ENCODE results near the gene NEUROG2.
"Not testable (repeated sequence)": the region's sequence is repeated elsewhere in the genome, so short reads cannot be mapped to it uniquely, and the experiment has no call there.

The NEUROG2 gene

DNA sequence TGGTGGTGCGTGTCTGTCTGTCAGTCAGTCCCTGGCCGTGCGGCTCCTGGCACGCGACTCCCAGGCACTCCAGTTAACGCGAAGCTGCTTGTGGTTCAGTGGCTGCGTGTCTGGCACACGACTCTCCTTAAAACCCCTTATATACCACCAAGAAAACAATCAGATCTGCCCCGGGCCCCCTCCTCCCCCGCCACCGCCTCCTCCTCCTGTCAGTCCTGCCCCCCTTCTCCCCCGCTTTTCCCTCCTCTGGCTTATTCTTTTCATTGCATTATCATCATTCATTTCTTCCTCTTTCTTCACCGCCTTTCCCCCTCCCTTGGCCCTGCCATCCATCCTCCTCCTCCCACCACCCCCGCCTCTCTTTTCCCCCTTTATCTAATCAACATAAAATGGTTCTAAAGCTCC lies at the start of gene NEUROG2:
TSS of gene NEUROG2 (minus strand) at position 115 of the 405 bp plus-strand sequence. CDS start 705 bp downstream, outside the sequence.
- DNase-seq (ENCODE audit: low read depth, low spot score), result no peak

DNA sequence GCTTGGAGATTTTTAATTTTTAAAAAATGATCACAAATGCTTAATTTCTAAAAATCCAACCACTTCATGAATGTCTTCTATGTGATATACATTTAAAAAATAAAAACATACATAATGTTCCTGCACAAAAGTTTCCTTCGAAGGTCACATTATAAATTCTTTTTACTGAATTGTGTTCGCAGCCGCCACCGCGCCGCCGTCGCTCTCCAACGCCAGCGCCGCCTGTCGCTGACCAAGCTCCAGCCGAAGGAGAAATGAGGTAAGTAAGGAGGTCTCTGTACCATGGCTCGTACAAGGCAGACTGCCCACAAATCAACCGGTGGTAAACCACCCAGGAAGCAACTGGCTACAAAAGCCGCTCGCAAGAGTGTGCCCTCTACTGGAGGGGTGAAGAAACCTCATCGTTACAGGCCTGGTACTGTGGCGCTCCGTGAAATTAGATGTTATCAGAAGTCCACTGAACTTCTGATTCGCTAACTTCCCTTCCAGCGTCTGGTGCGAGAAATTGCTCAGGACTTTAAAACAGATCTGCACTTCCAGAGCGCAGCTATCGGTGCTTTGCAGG lies 48.8 kb upstream of the NEUROG2 start:
- DNase-seq (ENCODE audit: low read depth, low spot score), result no peak

DNA sequence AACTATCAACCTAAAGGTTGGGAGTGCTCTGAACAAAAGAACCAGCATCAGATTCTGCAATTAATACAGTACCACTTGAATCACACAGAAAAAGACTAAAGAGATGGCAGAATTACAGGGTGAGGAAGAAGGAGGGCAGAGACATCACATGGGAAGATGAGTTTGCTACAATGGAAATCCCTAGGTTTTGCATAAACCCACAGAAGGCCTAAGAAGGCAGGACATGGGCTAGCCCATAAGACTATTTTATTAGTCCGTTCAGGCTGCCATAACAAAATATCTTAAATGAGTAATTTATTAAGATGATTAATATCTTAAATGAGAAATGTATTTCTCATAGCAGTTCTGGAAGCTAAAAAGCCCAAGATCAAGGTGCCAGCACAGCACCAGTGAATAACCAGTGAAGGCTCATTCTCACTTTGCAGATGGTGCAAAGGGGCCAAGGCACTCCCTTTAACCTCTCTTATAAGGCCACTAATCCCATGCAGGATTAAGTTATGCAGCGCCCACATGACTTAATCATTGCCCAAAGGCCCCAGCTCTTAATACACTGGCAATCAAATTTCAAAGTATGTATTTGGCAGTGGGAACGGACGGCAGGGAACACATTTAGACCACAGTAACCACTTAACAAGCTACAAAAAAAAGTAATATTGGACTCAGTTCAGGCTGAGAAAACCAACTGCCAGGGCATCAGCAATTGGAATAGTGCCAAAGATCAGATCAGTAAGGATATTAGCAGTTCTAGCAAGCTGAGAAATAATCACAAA lies 47.6 kb upstream of the NEUROG2 start:
- peak; percentile 57 for DNase-seq (ENCODE audit: low read depth, low spot score)

DNA sequence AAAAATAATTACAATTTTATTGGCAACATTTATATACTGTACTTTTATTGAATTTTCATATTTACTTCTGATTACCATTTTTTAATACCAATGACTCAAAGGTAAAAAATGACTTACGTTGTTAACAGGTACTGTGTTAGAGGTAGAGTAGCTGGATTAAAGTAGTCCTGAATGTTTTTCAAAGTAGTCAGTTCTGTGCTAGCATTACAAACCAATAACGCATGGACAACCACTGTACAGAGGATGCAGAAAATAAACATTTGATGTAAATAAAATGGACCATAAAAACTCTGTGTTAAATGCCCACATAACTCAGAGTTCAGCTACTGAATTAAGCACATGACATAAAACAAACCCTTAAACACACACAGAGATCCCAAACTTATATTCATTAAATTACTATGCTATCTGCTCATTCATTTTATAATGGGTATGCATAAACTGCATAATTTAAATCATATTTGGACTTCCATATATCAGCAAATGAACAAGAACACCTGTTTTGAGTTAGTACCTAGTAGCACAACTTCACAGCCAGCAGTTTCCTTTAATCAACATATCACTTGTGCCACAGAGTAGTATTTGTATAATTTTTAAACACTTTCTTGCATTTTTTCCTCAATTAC lies 46.4 kb upstream of the NEUROG2 start:
- no peak for DNase-seq (ENCODE audit: low read depth, low spot score)

DNA sequence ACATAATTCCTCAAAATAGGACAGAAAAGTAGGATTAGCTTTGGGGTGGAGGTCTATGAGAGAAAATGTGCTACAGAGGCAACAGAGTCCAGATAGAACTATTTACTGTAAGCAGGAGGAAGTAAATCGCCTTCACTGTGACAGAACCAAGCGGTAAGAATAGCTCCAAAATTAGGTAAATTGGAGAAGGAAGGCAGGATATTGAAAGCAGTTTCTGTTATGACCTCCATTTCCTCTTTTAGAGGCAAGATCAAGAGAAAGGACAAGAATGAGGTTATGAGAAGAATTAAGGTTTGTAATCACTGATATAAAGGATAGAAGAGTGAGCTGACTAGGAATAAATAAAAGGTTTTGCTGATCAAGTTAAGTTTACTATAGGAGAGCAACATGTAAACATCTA lies 44.1 kb upstream of the NEUROG2 start:
- DNase-seq (ENCODE audit: low read depth, low spot score), result no peak

DNA sequence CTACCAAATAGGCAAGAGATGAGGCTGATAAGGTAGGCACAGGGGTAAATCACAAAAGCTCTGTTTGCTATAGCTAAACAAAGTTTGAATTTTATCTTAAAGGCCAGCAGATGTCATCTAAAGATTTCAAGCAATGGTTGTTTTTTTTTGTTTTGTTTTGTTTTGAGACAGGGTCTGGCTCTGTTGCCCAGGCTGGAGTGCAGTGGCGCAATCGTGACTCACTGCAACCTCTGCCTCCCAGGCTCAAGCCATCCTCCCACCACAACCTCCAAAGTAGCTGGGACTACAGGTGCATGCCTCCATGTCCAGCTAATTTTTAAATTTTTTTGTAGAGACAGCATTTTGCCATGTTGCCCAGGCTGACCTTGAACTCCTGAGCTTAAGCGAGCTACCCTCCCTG lies 43.1 kb upstream of the NEUROG2 start:
- no peak for DNase-seq (ENCODE audit: low read depth, low spot score)

DNA sequence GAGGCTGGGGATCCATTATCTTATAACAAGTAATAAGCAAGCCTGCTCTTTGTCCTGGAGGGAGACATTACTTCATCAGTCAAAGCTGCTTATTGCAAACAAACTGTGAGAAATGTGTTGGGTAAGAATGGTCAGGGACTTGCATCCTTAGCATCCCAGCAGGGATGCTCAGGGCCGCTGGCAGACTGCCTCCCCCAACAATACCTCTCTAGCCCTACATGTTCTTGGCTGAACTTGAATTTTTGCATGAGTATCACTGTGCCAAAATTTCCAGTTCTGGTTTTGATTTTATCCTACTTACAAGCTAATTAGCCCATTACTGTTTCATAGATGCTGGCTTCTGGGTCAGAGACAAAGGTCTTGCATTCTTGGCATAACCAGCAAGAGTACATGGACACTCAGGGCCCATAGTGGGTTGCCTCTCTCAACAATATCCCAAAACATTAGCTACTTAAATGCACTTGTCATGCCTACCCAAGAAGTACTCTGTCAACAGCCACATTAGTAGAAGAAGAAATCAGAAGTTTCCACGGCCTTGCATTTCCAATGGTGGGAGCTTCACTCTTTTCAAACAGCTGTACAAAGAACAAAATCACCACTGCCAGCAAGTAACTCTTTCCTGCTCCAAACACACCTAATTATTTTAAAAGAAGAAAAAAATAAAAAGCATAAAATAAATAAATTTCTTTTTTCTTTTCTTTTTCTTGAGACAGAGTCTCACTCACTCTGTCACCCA lies 41.9 kb upstream of the NEUROG2 start:
- peak; percentile 64 for DNase-seq (ENCODE audit: low read depth, low spot score)

DNA sequence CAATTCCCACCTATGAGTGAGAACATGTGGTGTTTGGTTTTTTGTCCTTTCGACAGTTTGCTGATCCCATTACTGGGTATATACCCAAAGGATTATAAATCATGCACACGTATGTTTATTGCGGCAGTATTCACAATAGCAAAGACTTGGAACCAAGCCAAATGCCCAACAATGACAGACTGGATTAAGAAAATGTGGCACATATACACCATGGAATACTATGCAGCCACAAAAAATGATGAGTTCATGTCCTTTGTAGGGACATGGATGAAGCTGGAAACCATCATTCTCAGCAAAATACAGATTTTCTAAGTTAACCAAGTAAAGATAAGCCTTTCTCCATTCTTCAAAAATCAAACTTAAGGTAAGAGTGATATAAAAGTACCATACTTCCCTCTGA lies 38.3 kb upstream of the NEUROG2 start:
- DNase-seq (ENCODE audit: low read depth, low spot score), result not testable (repeated sequence)

DNA sequence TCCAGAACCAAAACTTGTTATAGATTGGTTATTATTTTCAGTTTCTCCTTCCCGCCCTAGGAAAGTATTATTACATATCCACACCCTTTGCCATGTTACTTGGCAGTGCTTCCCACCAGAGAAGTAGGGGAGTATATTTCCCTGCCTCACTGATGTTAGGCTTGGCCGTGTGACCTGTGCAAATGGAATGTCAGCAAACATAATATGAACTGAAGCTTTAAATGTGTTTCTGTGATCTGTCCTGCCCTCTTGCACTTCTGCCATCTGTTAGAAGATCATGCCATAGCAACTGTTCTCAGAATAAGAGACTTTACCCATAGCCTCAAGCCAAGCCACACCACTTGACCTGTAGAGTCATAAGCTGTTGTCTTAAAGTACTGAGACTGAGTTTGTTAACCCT lies 36.7 kb upstream of the NEUROG2 start:
- peak; percentile 59 for DNase-seq (ENCODE audit: low read depth, low spot score)

DNA sequence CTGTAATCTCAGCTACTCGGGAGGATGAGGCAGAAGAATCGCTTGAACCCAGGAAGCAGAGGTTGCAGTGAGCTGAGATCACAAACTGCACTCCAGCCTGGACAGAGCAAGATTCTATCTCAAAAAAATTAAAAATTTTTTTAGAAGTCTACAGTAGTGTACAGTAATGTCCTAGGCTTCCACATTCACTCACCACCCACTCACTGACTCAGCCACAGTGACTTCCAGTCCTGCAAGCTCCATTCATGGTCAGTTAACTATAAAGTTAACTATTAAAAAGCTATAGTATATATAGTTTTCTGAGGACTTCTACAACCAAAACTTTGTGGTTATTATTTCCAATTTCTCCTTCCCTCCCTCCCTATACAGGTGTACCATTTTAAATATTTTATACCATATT lies 34.7 kb upstream of the NEUROG2 start:
- peak; percentile 23 for DNase-seq (ENCODE audit: low read depth, low spot score)

DNA sequence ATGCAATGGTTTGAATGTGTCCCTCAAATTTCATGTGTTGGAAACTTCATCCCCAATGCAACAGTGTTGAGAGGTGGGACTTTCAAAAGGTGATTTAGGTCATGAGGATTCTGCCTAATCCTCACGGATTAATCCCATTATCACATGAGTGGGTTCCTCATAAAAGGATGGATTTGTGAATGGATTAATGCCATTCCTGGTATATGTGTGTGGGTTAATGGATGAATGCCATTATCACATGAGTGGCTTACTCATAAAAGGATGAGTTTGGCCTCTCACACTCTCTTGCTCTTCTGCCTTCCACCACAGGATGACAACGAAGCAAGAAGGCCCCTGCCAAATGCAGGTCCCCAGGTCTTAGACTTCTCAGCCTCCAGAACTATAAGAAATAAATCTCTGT lies 30.5 kb upstream of the NEUROG2 start:
- DNase-seq (ENCODE audit: low read depth, low spot score), result no peak

DNA sequence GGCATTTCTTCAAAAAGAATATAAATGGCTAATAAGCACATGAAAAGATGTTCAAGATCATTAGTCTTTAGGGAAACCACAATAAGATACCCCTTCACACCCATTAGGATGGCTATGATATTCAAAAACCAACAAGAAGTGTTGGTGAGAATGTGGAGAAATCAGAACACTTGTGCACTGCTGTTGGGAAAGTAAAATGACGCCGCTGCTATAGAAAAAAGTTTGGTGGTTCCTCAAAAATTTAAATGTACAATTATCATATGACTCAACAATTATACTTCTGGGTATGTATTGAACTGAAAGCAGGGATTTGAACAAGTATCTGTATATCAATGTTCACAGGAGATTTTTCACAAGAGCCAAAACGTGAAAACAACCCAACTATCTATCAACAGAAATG lies 29.4 kb upstream of the NEUROG2 start:
- no peak for DNase-seq (ENCODE audit: low read depth, low spot score)

DNA sequence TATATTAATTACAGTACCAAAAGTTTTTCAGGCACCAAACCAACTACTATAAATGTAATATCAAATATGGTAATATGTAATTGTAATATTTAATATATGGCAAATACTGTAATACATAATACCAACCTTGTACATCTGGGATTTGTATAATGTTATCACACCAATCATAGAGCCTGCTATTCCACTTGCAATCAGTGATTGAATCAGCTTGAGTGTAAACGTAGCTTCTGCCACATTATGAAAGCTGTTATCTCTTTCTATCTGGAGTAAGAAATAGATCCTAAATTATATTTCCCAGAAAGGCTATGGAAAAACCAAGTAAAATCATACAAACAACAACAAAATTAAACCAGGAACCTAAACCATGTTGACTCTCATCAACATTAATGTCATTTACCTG lies 24.7 kb upstream of the NEUROG2 start:
- DNase-seq (ENCODE audit: low read depth, low spot score), result no peak

DNA sequence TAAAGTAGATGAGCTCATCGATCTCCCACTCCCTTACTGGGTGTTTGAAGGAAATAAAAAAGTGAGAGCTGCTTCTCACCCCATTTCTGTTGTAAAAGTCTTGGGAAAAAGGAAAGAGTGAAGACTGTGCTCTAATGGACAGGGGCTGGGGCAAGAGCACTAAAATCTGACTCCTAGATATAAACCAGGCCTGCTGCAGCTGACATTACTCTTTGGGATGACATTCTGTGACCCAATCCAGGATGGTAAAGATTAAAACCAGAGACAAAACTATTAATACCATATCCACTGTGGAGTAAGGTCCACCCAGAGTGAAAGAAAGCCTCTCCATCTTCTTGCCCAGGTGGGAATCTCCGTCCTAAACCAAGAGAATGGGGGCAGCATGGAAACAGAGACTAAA lies 20.1 kb upstream of the NEUROG2 start:
- DNase-seq (ENCODE audit: low read depth, low spot score), result no peak

DNA sequence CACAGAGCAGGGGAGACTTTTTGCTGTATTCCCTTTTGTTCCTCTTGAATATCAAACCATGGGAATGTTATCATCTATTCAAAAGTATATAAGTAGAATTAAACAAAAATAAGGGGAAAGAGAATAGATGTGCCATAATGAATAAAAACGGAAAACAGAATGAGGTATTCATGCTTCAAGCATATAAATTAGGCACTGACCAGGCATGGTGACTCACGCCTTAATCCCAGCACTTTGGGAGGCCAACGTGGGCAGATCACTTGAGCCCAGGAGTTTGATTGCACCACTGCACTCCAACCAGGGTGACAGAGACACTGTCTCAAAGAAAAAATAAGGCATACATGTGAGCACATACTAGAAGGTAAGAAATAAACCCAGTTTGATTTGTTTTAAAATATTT lies 16.3 kb upstream of the NEUROG2 start:
- peak; percentile 56 for DNase-seq (ENCODE audit: low read depth, low spot score)

DNA sequence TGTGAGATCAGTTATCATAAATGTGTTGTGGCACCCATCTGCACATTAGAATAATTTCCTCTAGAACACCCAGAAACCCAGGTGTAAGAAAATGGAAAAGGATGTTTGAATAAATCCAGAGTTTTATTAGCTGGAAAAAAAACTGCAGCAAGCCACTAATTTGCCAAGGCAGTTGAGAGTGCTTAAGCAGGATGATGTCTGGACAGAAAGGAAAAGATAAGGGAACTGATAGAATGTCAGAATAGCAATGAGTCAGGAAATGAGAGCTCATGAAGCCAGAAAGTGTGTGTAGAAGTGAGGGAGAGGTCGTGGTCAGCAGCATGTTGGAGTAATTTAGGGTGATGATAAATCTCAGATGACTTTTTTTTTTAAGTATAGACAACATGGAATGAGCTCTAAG lies 15.2 kb upstream of the NEUROG2 start:
- no peak for DNase-seq (ENCODE audit: low read depth, low spot score)

DNA sequence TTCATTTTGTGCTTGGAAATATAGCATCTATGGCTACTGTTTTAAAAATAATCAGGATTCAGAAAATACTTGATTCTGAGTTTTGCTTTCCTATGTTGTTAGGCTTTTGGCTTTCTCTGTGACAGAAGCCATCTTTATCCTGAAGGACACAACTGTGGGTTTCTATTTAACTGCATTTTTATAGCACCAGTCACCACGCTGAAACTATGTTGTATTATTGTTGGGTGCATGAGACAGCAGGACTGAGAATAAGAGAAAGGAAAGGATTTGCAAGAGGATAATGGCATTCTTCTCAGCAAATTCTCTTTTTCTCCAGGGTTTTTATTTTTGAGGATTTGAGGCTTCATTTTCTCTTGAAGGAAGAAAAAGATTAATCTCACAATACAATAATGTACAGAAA lies 10.1 kb upstream of the NEUROG2 start:
- peak; percentile 68 for DNase-seq (ENCODE audit: low read depth, low spot score)

DNA sequence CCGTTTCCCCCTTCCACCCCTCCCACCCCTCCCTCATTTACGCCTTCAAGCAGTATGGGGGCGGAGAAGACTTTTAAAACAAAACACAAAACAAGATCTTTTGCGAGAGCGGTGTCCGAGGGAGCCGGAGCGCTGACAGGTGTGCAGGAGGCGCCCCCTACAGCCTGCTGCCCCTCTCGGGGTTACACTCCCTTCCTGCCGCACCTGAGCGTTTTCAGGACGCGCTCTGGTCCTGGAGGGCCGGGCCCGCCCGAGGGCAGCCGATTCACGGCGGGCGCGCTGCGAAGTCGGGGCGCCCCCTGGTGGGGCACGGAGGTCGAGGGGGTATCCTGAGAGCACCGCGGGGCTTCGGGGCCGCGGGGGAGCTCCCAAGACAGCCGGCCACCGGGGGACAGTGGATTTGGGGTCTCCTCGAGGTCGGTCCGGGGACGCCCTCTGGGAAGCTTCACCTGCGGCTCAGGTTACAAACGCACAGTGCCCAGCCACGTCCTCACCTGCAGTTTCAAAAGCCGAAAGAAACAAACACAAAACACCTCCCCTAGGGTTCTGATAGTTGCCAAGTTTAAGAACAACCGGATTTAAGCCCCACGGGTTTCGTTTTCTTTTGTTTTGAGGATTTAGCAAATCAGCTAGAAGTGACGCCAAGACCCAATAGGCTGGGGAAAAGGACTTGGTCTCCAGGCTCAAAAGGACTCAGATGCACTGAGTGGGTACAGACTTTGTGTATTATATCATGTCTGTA lies 8.0 kb upstream of the NEUROG2 start:
- peak; percentile 74 for DNase-seq (ENCODE audit: low read depth, low spot score)

DNA sequence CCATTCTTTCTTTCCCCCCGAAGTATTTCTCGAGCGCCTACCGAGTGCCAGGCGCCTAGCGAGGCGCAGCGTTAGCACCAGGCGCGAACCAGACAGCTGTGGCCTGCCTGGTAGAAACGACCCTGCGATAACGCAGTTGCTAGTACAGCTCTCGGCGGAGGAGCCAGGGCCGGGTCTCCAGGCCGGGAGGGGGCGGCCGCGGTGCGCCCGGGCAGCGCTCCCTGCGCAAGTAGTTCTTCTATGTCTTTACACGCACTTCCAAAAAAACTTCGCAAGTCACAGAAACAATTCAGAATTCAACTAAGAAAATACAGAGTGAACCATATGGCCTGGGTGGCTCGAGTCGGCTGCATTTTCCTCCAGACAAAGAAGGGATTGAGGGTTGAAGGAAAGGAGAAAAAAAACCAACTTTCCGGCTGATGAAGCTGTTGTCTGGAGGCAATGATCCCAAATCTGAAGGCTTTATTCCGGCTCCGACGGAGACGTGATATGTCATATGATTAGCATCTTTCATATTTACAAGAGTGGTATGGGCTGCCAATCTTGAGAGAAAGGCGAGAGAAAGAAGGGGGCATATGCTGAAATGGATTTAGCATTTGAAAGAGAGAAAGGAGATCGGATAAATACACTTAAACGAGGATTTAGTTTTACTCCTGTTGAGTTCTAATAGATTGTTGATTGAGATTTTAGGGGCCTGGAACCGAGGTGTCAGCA lies 7.2 kb upstream of the NEUROG2 start:
- peak; percentile 77 for DNase-seq (ENCODE audit: low read depth, low spot score)

DNA sequence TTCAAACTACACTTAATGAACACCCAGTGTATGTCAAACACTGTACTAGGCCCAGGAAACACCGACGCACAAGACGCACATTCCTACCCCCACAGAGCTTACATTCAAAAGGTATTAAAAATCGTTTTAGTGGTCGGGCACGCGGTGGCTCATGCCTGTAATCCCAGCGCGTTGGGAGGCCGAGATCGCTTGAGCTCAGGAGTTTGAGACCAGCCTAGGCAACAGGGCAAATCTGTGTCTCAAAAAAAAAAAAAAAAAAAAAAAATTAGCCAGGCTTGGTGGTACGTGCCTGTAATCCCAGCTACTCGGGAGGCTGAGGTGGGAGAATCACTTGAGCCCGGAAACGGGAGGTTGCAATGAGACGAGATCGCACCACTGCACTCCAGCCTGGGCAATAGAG lies 6.5 kb upstream of the NEUROG2 start:
- DNase-seq (ENCODE audit: low read depth, low spot score), result not testable (repeated sequence)

Measured in astrocyte of the hippocampus (primary cell).